D721Med (cell line): Measurements from ENCODE around the gene TOR1A.

Experiments used
- DNase-seq: peaks from one replicate; pipeline ENCODE4 v3.0.0; 2011; ENCODE audit warnings: low spot score; ENCODE audit not compliant: insufficient read length
- FAIRE-seq: peaks from 2 replicates; lab custom pipeline; 2011; peaks lifted over from hg19 to GRCh38; lab: Jason Lieb, UNC
- CTCF ChIP-seq: IDR thresholded peaks from 2 replicates; pipeline ENCODE4 v1.5.1; 2012; ENCODE audit warnings: mild to moderate bottlenecking, control low read depth; ENCODE audit not compliant: insufficient read depth; ENCODE audit errors: missing control alignments

Gene TOR1A

GRCh38 chr9:129860653-129861446 is 36.9 kb upstream of the TOR1A start:
- FAIRE-seq (no peak), DNase-seq (no peak)
- no peak for TF ChIP-seq CTCF

DNA sequence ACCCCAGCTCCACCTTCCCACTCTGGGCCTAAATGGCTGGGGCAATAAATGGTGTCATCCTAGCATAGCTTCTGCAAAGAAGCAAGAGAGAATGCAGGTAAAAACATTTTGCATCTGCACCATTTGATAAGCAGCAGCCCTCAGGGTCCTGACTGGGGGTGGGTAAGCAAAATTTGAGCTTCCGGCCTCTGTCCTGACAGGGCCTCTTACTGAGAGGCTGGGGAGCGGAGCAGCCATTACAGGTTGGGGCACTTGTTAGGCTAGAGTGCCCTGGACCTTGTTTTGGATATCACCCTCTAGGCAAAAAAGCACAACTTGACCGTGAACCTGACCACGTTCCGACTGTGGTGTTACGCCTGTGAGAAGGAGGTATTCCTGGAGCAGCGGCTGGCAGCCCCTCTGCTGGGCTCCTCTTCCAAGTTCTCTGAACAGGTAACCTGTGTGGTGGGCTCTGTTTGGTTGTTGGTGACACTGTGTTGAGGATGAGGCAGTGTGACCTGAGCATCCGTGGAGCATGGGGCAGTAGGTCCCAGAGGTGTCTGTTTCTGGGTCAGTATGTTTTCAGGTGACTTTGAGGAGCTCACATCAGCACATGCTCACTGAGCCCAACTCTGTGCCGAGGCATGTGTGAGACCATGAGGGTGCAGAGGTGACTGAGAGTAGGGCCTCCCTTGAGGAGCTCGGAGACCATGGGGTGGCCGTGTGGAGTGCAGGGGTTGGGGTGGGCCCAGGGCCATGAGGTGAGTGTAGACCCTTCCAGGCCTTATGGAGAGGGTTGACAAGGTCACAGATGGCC is 34.4 kb upstream of the TOR1A start:
- FAIRE-seq, result no peak
- DNase-seq, result no peak

GRCh38 chr9:129857207-129857606 is 33.3 kb upstream of the TOR1A start:
- no peak for TF ChIP-seq CTCF
- DNase-seq (no peak), FAIRE-seq (no peak)

More for the DNA sequence above, 34.4 kb upstream of the TOR1A start:
- TF ChIP-seq CTCF, result no peak

- DNase-seq (no peak), FAIRE-seq (no peak)
- no peak for TF ChIP-seq CTCF
Observed at GRCh38 chr9:129854588-129855110, 30.7 kb upstream of the TOR1A start.

DNA sequence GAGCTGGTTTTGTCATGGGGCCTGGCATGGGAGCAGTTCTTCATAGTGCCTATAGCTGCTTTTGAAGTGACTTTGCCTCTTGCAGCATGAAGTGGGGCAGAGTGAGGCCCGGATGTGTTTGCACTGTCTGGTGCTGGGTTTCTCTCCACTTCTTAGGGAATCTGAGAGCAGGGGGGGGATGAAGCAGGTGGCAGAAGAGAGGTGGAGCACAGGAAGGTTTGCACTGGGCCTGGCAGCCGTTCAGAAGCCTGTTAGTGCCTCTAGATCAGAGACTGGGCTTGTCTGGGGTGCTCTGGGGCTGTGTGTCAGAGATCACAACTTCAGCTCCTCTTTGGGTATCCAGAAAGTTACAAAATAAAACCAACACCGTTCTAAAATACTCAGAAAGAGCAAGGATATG is 29.7 kb upstream of the TOR1A start:
- no peak for DNase-seq
- TF ChIP-seq CTCF, result no peak

GRCh38 chr9:129852579-129852978 is 28.6 kb upstream of the TOR1A start:
- TF ChIP-seq CTCF, result no peak
- FAIRE-seq, result no peak
- DNase-seq, result no peak

More for the DNA sequence above, 29.7 kb upstream of the TOR1A start:
- FAIRE-seq, result no peak
